WTC11 (cell line): ENCODE measurements around the gene TIGAR. TPM values are rescaled to one million over a fixed set of nuclear protein-coding genes. Genes with fewer than 3 reads are reported as not detected.

Experiments
- CREB1 ChIP-seq: sonication (generic); formaldehyde crosslinking; IDR thresholded peaks from 2 replicates; pipeline ENCODE4 v1.8.0; 2023; ENCODE audit warnings: mild to moderate bottlenecking, missing genetic modification reagents
- KAT7 ChIP-seq: sonication (generic); formaldehyde crosslinking; IDR thresholded peaks from 2 replicates; pipeline ENCODE4 v1.8.1; 2023; ENCODE audit warnings: missing genetic modification reagents, mild to moderate bottlenecking, borderline replicate concordance
- NFATC4 ChIP-seq: fragments of 250-450 bp; sonication (Bioruptor Pico); IDR thresholded peaks from 2 replicates; pipeline ENCODE4 v1.9.0; 2021; ENCODE audit warnings: mild to moderate bottlenecking
- NR1H2 ChIP-seq: sonication (generic); formaldehyde crosslinking; IDR thresholded peaks from 2 replicates; pipeline ENCODE4 v1.9.0; 2021; ENCODE audit warnings: mild to moderate bottlenecking, moderate library complexity, missing genetic modification reagents
- SMAD4 ChIP-seq: sonication (generic); formaldehyde crosslinking; IDR thresholded peaks from 2 replicates; pipeline ENCODE4 v1.8.0; 2022; ENCODE audit warnings: mild to moderate bottlenecking, missing genetic modification reagents
- TEAD1 ChIP-seq: sonication (generic); formaldehyde crosslinking; IDR thresholded peaks from 2 replicates; pipeline ENCODE4 v1.8.0; 2022; ENCODE audit warnings: mild to moderate bottlenecking, missing genetic modification reagents
- TEAD4 ChIP-seq: sonication (generic); formaldehyde crosslinking; IDR thresholded peaks from 2 replicates; pipeline ENCODE4 v1.8.0; 2022; ENCODE audit warnings: mild to moderate bottlenecking, missing genetic modification reagents
- ZNF121 ChIP-seq: sonication (generic); formaldehyde crosslinking; IDR thresholded peaks from 2 replicates; pipeline ENCODE4 v1.8.0; 2023; ENCODE audit warnings: missing genetic modification reagents
- ZNF232 ChIP-seq: sonication (generic); formaldehyde crosslinking; IDR thresholded peaks from 2 replicates; pipeline ENCODE4 v1.8.0; 2022; ENCODE audit warnings: mild to moderate bottlenecking, missing genetic modification reagents
- ZNF263 ChIP-seq: sonication (generic); formaldehyde crosslinking; IDR thresholded peaks from 2 replicates; pipeline ENCODE4 v1.8.1; 2022; ENCODE audit warnings: low read depth, mild to moderate bottlenecking, moderate library complexity, missing genetic modification reagents
- ZNF423 ChIP-seq: fragments of 250-450 bp; sonication (Bioruptor Pico); IDR thresholded peaks from 2 replicates; pipeline ENCODE4 v2.1.2; 2022; ENCODE audit warnings: mild to moderate bottlenecking, moderate library complexity
- total RNA-seq: library from RNA; stranded (reverse); gene quantifications from 3 replicates; pipeline ENCODE4 v1.2.3, GENCODE V29; 2021
- TF ChIP-seq, protein P1 (sequence below): sonication (generic); formaldehyde crosslinking; IDR thresholded peaks from 2 replicates; pipeline ENCODE4 v1.8.1; 2022; ENCODE audit warnings: low read depth, mild to moderate bottlenecking, moderate library complexity, missing genetic modification reagents, borderline replicate concordance
- TF ChIP-seq, protein P2 (sequence below): fragments of 250-450 bp; sonication (Bioruptor Pico); IDR thresholded peaks from 2 replicates; pipeline ENCODE4 v1.9.0; 2021; ENCODE audit warnings: moderate library complexity, mild to moderate bottlenecking, inconsistent platforms, borderline replicate concordance
- TF ChIP-seq, protein P3 (sequence below): fragments of 200-600 bp; IDR thresholded peaks from 2 replicates; pipeline ENCODE4 v1.8.0; 2022; ENCODE audit warnings: antibody characterized with exemption
- TF ChIP-seq, protein P4 (sequence below): sonication (generic); formaldehyde crosslinking; IDR thresholded peaks from 2 replicates; pipeline ENCODE4 v1.8.1; 2023; ENCODE audit warnings: mild to moderate bottlenecking, missing genetic modification reagents
- TF ChIP-seq, protein P5 (sequence below): sonication (generic); formaldehyde crosslinking; IDR thresholded peaks from 2 replicates; pipeline ENCODE4 v1.8.0; 2023; ENCODE audit warnings: missing genetic modification reagents, mild to moderate bottlenecking, borderline replicate concordance
- TF ChIP-seq, protein P6 (sequence below): sonication (generic); formaldehyde crosslinking; conservative IDR thresholded peaks from 2 replicates; pipeline ENCODE4 v1.8.1; 2022; ENCODE audit warnings: mild to moderate bottlenecking, missing genetic modification reagents
- TF ChIP-seq, protein P7 (sequence below): sonication (generic); formaldehyde crosslinking; IDR thresholded peaks from 2 replicates; pipeline ENCODE4 v1.8.1; 2023; ENCODE audit warnings: mild to moderate bottlenecking, missing genetic modification reagents, moderate library complexity
- TF ChIP-seq, protein P8 (sequence below): sonication (generic); formaldehyde crosslinking; IDR thresholded peaks from 2 replicates; pipeline ENCODE4 v1.8.0; 2023; ENCODE audit warnings: mild to moderate bottlenecking, missing genetic modification reagents
- TF ChIP-seq, protein P9 (sequence below): sonication (generic); formaldehyde crosslinking; IDR thresholded peaks from 2 replicates; pipeline ENCODE4 v1.8.0; 2022; ENCODE audit warnings: mild to moderate bottlenecking, missing genetic modification reagents

TIGAR gene
- total RNA-seq, 1 experiment from 2014 or later = 26.7 TPM

DNA sequence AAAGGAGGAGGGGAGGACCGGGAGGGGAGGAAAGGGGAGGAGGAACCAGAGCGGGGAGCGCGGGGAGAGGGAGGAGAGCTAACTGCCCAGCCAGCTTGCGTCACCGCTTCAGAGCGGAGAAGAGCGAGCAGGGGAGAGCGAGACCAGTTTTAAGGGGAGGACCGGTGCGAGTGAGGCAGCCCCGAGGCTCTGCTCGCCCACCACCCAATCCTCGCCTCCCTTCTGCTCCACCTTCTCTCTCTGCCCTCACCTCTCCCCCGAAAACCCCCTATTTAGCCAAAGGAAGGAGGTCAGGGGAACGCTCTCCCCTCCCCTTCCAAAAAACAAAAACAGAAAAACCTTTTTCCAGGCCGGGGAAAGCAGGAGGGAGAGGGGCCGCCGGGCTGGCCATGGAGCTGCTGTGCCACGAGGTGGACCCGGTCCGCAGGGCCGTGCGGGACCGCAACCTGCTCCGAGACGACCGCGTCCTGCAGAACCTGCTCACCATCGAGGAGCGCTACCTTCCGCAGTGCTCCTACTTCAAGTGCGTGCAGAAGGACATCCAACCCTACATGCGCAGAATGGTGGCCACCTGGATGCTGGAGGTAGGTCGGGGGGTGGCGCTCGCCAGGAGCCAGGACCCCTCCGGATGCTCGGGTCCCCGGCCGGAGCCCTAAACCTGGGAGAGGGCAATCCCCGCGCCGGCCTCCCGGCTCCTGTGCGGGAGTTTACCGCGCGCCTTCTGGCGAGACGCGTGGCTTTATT, 47.2 kb upstream of the TIGAR start, which contains the start of gene CCND2 (continued):
- TF ChIP-seq, protein P1, sequence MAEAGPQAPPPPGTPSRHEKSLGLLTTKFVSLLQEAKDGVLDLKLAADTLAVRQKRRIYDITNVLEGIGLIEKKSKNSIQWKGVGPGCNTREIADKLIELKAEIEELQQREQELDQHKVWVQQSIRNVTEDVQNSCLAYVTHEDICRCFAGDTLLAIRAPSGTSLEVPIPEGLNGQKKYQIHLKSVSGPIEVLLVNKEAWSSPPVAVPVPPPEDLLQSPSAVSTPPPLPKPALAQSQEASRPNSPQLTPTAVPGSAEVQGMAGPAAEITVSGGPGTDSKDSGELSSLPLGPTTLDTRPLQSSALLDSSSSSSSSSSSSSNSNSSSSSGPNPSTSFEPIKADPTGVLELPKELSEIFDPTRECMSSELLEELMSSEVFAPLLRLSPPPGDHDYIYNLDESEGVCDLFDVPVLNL (CRISPR knock-in tag) = no peak
- TF ChIP-seq CREB1 (CRISPR knock-in tag) = 0 out of 2 replicates have a peak, but pooled peaks have one; percentile 36
- TF ChIP-seq, protein P2, sequence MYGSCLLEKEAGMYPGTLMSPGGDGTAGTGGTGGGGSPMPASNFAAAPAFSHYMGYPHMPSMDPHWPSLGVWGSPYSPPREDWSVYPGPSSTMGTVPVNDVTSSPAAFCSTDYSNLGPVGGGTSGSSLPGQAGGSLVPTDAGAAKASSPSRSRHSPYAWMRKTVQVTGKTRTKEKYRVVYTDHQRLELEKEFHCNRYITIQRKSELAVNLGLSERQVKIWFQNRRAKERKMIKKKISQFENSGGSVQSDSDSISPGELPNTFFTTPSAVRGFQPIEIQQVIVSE (CRISPR knock-in tag) = no peak
- TF ChIP-seq SMAD4 = no peak
- no peak for TF ChIP-seq ZNF423
- TF ChIP-seq, protein P3, sequence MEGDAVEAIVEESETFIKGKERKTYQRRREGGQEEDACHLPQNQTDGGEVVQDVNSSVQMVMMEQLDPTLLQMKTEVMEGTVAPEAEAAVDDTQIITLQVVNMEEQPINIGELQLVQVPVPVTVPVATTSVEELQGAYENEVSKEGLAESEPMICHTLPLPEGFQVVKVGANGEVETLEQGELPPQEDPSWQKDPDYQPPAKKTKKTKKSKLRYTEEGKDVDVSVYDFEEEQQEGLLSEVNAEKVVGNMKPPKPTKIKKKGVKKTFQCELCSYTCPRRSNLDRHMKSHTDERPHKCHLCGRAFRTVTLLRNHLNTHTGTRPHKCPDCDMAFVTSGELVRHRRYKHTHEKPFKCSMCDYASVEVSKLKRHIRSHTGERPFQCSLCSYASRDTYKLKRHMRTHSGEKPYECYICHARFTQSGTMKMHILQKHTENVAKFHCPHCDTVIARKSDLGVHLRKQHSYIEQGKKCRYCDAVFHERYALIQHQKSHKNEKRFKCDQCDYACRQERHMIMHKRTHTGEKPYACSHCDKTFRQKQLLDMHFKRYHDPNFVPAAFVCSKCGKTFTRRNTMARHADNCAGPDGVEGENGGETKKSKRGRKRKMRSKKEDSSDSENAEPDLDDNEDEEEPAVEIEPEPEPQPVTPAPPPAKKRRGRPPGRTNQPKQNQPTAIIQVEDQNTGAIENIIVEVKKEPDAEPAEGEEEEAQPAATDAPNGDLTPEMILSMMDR = no peak
- TF ChIP-seq NFATC4 (CRISPR knock-in tag) = no peak
- no peak; the same call in 1 of the 2 replicates for TF ChIP-seq TEAD1
- peak; percentile 19; the same call in 1 of the 2 replicates for TF ChIP-seq ZNF232 (CRISPR knock-in tag)
- TF ChIP-seq, protein P4, sequence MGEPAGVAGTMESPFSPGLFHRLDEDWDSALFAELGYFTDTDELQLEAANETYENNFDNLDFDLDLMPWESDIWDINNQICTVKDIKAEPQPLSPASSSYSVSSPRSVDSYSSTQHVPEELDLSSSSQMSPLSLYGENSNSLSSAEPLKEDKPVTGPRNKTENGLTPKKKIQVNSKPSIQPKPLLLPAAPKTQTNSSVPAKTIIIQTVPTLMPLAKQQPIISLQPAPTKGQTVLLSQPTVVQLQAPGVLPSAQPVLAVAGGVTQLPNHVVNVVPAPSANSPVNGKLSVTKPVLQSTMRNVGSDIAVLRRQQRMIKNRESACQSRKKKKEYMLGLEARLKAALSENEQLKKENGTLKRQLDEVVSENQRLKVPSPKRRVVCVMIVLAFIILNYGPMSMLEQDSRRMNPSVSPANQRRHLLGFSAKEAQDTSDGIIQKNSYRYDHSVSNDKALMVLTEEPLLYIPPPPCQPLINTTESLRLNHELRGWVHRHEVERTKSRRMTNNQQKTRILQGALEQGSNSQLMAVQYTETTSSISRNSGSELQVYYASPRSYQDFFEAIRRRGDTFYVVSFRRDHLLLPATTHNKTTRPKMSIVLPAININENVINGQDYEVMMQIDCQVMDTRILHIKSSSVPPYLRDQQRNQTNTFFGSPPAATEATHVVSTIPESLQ = no peak
- TF ChIP-seq, protein P5, sequence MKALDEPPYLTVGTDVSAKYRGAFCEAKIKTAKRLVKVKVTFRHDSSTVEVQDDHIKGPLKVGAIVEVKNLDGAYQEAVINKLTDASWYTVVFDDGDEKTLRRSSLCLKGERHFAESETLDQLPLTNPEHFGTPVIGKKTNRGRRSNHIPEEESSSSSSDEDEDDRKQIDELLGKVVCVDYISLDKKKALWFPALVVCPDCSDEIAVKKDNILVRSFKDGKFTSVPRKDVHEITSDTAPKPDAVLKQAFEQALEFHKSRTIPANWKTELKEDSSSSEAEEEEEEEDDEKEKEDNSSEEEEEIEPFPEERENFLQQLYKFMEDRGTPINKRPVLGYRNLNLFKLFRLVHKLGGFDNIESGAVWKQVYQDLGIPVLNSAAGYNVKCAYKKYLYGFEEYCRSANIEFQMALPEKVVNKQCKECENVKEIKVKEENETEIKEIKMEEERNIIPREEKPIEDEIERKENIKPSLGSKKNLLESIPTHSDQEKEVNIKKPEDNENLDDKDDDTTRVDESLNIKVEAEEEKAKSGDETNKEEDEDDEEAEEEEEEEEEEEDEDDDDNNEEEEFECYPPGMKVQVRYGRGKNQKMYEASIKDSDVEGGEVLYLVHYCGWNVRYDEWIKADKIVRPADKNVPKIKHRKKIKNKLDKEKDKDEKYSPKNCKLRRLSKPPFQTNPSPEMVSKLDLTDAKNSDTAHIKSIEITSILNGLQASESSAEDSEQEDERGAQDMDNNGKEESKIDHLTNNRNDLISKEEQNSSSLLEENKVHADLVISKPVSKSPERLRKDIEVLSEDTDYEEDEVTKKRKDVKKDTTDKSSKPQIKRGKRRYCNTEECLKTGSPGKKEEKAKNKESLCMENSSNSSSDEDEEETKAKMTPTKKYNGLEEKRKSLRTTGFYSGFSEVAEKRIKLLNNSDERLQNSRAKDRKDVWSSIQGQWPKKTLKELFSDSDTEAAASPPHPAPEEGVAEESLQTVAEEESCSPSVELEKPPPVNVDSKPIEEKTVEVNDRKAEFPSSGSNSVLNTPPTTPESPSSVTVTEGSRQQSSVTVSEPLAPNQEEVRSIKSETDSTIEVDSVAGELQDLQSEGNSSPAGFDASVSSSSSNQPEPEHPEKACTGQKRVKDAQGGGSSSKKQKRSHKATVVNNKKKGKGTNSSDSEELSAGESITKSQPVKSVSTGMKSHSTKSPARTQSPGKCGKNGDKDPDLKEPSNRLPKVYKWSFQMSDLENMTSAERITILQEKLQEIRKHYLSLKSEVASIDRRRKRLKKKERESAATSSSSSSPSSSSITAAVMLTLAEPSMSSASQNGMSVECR = peak; percentile 56
- TF ChIP-seq, protein P6, sequence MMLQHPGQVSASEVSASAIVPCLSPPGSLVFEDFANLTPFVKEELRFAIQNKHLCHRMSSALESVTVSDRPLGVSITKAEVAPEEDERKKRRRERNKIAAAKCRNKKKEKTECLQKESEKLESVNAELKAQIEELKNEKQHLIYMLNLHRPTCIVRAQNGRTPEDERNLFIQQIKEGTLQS = peak; percentile 74; the same call in 1 of the 2 replicates
- TF ChIP-seq, protein P7, sequence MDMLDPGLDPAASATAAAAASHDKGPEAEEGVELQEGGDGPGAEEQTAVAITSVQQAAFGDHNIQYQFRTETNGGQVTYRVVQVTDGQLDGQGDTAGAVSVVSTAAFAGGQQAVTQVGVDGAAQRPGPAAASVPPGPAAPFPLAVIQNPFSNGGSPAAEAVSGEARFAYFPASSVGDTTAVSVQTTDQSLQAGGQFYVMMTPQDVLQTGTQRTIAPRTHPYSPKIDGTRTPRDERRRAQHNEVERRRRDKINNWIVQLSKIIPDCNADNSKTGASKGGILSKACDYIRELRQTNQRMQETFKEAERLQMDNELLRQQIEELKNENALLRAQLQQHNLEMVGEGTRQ (CRISPR knock-in tag) = no peak
- TF ChIP-seq TEAD4 (CRISPR knock-in tag) = no peak
- TF ChIP-seq, protein P8, sequence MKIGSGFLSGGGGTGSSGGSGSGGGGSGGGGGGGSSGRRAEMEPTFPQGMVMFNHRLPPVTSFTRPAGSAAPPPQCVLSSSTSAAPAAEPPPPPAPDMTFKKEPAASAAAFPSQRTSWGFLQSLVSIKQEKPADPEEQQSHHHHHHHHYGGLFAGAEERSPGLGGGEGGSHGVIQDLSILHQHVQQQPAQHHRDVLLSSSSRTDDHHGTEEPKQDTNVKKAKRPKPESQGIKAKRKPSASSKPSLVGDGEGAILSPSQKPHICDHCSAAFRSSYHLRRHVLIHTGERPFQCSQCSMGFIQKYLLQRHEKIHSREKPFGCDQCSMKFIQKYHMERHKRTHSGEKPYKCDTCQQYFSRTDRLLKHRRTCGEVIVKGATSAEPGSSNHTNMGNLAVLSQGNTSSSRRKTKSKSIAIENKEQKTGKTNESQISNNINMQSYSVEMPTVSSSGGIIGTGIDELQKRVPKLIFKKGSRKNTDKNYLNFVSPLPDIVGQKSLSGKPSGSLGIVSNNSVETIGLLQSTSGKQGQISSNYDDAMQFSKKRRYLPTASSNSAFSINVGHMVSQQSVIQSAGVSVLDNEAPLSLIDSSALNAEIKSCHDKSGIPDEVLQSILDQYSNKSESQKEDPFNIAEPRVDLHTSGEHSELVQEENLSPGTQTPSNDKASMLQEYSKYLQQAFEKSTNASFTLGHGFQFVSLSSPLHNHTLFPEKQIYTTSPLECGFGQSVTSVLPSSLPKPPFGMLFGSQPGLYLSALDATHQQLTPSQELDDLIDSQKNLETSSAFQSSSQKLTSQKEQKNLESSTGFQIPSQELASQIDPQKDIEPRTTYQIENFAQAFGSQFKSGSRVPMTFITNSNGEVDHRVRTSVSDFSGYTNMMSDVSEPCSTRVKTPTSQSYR = 0 out of 2 replicates have a peak, but pooled peaks have one; percentile 56
- TF ChIP-seq KAT7 (CRISPR knock-in tag) = peak; percentile 55; the same call in 1 of the 2 replicates
- TF ChIP-seq ZNF263 (CRISPR knock-in tag) = peak; percentile 96
- TF ChIP-seq, protein P9, sequence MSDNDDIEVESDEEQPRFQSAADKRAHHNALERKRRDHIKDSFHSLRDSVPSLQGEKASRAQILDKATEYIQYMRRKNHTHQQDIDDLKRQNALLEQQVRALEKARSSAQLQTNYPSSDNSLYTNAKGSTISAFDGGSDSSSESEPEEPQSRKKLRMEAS = peak; percentile 55; the same call in 1 of the 2 replicates
- TF ChIP-seq NR1H2 (CRISPR knock-in tag) = no peak
- no peak for TF ChIP-seq ZNF121 (CRISPR knock-in tag)
